ENCODE results near the gene PRRX2.

The PRRX2 gene

DNA sequence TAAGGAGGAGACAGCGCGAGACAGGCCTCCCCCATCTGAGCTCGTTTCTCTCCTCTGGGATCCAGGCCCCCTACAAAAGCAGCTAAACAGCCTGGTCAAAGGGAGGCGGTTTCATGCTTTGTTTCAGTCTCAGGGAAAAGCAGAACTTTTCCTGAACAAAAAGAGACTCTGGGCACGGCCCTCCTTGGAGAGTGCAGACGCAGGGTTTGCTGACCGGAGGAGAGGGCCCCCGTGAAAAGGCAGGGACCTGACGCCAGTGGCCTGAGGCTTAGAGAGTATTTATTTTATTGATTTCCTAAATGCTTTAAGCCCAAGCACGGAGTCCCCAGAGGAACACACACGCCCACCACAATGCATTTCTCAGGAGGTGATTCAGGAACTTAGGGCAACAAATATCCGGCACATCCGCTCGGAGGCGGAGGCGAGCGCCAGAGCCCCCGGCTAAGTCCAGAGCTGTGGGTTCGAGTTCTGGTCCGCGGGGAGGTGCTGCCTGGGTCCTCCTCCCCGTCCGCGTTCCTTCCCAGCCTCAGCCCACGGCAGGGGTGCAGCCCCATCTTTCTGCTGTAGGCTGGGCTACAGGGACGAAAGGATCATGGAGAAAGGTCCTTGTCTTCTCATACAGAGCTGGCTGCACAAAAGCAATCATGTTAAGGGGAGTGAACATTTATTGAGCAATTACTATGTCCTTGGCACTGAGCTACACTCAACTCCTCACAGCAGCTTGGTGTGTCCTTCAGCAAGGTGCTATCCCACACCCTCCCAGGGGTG lies 47.4 kb downstream of the PRRX2 start:
- no peak for DNase-seq

DNA sequence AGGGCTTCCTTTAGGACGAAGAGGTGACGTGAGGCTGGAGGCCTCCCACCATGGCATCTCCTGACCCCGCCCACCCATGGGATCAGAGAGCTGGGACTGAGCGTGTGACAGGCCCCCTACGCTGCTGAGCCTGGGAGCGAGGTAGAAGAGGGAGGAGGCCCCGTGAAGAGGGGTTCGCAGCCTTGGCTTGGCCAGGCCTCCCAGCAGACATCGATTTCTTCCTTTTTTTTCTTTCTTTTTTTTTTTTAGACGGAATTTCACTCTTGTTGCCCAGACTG lies 47.9 kb downstream of the PRRX2 start:
- DNase-seq: no peak

DNA sequence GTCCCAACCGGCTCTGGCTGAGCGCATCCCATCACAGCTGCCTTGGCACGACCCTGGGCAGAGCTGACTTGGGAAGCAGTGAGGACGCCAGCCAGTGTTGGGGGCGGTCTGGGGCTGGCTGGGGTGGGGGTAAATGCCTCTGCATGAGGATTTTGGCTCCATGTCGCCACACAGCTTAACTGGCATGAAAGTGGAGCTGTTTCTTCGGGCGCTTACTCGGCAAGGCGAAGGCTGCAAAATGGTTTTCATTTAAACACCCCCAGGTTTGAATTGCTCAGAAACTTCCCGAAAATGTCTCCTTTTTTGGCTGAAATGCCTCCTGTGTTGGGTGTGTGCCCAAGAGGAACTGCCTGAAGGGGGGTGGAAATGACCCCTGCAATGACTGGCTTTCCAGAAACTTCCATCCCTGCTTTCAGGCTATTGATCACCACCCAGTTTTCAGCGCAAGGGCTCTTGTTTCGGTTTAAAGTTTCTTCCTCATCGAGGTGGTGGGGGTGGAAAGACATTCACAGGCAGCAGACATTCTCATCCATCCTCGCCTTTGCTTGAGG lies 49.1 kb downstream of the PRRX2 start:
- DNase-seq: no peak

DNA sequence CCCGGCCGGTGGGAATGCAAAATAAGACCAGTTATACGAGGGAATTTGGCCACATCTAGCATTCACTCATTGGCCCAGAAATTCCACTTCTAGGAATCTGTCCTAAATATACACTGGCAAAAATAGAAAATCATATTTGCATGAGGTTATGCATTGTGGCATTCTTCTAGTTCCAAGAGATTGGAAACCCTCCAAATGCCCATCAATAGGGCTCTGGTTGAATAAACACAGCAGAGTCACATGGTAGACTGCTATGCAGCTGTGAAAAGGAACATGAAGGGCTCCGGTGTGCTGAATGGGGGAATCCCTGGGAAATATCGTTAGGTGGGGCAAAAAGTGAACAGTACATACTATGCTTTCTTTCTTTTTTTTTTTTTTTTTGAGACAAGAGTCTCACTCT lies 50.6 kb downstream of the PRRX2 start:
- no peak for DNase-seq

DNA sequence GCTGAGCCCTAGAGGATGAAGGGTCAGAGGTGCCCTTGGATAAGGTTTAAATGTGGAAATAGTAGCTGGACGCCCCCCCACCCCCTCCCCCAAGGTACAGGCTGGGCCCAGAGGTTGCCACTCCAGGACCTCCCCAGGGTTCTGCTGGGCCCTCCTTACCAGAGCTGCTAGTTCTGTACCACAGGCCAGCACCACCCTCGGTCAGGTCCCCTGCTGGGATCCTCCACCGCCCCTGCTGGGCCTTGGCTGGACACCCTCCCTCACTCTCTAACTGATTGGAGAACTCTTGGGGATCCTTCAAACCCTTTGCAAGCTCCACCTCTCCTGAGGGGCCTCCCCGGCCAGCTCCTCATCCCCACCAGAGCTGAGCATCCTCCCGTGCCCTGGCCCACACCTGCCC lies 52.5 kb downstream of the PRRX2 start:
- DNase-seq: no peak

DNA sequence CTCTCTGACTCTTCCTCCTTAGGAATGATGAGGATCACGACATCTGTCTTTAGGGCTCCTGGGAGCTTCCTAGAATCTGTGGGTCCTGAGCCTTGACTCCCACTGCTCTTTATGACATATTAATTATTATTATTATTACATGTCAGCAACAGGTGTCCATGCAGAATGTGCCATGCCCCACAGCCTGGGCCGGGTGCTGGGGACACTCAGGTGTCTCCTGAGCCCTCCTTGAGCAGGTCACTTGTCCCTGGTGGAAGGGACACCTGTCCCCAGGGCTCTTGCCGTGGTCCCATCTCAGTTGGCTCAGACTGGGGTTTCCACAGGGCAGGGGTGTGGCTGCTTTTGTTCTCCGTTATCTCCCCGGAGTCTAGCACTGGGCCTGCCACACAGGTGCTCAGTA lies 53.2 kb downstream of the PRRX2 start:
- no peak for DNase-seq

DNA sequence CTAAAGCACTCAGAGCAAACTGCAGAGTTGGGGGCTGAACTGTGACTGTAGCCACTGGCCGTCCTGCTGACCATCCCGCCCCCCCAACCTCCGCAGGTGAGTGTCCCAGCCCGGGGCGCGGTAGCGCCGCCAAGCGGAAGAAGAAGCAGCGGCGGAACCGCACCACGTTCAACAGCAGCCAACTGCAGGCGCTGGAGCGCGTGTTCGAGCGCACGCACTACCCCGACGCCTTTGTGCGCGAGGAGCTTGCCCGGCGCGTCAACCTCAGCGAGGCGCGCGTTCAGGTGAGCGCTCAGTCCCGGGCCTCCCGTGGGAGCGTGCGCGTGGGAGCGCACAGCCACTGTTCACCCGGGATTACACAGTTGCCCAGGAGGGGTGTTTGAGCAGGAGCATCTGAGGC lies 53.7 kb downstream of the PRRX2 start:
- no peak for DNase-seq

DNA sequence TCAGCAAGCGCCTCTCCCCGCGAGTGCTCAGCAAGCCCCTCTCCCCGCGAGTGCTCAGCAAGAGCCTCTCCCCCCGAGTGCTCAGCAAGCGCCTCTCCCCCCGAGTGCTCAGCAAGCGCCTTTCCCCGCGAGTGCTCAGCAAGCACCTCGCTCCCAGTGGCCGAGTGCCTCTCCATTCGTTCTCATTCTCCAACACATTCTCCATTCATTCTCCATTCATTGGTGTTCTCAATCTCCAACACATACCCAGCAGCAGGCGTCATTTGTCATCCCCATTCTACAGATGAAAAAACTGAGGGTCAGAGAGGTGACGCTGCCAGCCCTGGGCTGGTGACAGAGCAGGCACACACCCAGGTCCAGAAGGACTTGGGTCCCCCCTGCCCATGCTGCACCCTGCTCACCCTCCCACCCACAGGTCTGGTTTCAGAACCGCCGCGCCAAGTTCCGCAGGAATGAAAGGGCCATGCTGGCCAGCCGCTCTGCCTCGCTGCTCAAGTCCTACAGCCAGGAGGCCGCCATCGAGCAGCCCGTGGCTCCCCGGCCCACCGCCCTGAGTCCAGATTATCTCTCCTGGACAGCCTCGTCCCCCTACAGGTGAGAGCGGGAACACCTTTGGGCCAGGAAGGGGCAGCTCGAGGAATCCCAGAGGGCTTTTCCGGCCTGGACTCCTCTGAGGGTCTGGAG lies 54.9 kb downstream of the PRRX2 start:
- DNase-seq: no peak

DNA sequence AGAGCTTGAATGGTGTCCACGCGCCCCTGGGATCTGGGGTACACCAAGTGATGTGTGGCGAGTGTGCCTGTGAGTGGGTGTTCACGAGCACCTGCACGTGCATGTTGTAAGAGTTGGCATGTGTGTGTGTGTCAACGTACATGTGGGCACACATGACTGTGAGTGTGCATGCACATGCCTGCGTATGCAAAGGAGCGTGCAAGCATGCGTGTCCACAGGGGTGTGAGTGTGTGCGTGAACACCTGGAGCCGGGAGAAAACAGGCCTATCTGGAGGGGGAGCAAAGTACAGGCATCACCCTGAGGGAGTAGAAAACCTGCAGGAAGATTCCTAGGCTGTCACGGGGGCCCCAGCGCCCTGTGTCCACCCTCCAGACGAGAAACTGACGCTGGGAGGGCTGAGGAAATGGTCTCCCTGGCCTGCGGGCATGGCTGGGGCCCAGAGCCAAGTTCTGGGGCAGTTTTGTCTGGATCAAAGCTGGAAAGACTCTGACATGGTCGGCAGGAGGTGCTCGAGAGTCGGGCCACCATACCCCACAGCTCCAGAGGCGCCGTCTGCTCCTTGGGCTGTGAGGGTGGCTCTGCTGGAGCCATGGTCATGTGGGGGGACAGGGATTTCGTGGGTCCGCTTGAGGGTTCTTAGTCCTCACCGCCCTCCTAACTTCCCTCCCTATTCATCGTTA lies 55.6 kb downstream of the PRRX2 start:
- no peak for DNase-seq

DNA sequence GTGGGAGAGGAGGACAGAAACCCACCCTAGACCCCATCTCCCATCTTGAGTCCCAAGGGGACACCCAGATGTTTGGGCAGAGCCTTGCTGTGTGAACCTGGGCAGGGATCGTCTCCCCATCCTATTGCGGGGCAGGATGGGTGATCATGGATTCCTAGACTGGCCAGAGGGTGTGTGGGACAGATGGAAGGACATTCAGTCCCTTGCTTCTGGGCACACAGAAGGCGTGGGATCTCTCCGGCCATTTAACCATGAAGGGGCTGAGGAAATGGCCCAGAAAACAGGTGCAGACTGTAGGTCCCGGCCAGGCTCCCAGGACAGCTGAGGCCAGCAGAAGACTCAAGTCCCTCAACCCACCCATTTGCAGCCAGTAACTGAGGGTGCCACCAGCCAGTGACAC lies 57.5 kb downstream of the PRRX2 start:
- DNase-seq: no peak

DNA sequence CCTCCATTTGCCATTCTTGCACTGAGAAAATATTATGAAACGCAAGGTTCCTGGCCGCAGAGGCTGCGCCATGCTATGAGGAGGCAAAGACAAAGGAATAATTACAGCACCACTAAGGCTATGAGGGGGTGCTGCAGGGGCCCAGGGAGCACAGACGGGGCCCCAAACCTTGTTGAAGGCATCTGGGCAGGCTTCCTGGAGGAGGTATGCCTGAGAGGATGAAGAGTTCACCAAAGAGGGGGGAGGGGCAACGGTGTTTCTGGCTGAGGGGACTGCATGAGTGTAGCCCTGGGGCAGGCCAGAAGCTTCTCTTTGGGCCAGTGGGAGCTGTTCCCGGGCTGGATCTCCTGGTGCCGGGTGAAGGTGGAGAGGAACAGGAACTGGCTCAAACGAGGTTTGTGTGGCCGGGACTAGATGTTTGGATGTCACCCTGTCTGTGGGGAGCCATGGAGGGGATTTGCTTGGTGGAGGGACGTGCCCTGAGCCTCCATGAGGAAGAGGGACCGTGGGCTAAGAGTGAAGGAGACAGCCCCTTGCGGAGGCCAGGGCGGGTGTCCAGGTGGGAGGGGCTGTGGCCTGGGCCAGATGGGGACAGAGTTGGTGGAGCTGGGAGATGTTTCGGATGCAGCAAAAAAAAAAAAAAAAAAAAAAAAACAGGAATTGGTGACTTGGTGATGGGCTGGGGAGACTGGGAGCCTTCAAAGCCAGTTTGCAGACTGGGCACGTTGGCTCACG lies 59.2 kb downstream of the PRRX2 start:
- DNase-seq: no peak

DNA sequence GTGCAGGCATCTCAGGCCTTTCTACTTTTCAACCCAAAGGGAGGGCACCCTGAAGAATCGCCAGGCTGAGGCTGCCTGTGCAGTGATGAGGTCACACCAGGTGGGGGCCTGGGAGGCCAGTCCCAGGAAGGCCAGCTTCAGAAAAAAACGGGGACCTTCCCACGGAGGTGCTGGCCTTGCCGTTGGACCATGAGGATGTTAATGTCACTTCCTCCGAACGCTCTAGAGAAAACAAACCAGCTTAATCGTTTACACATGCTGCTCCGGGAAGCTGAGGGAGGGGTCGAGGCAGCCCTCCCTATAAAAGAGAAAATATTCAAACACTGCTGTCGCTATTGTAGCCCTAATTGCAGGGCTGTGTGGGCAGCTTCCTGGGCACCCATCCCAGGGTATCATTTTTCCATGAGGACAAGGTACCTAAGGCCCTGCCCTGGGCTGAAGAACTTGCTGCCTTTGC lies 60.4 kb downstream of the PRRX2 start:
- DNase-seq: no peak

DNA sequence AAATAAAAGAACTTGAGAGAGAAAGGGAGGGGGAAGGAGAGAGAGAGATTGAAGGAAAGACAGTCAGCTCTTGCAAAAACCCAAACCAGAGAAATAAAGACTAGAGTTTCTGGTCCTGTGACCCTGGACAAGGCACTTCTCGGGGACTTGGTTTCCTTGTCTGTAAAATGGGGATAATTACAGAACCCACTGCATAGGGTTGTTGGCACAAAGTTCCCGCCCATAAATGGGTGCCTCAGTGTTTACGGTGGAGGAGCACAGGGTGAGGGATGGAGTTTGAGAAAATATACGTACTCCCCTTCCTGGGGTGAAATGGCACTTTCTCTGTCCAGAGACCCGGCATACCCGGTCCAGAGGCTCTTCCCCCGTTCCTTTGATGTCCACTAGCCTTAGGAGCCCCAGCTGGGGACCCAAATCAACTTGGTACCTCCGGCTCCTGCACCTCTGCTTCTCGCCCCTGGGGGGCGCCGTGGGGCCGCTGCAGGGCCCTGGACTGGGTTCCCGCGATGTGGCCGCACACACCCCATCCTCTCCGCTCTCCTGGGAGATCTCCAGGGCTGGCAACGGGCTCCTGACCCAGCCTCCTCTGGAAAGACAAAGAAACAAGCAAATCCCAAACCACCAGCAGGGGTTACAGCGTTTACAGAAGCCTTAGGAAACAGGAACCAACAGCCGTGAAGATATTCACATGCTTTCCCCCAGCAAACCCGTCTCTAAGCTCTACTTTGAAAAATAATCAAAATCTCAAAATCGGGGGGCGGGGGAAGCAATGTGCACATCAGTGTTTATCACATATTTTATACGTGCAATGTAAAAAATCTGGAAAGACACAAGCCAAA lies 61.1 kb downstream of the PRRX2 start:
- DNase-seq: peak; percentile 35 to 66

DNA sequence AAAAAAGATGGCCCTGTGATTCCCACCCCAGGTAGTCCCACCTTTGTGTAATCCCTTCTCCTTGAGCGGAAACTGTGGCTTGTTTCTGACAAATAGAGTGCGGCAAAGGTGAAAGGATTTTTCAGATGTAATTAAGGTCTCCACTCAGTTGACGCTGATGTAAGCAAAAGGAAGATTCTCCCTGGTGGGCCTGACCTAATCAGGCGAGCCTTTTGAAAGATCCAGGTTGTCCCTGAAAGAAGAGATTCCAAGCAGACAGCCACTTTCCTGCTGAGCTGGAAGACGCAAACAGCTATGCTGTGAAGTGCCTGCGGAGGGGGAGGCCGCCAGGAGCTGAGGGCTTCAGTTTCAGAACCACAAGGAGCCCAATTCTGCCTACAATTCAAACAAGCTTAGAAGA lies 63.3 kb downstream of the PRRX2 start:
- no peak for DNase-seq

DNA sequence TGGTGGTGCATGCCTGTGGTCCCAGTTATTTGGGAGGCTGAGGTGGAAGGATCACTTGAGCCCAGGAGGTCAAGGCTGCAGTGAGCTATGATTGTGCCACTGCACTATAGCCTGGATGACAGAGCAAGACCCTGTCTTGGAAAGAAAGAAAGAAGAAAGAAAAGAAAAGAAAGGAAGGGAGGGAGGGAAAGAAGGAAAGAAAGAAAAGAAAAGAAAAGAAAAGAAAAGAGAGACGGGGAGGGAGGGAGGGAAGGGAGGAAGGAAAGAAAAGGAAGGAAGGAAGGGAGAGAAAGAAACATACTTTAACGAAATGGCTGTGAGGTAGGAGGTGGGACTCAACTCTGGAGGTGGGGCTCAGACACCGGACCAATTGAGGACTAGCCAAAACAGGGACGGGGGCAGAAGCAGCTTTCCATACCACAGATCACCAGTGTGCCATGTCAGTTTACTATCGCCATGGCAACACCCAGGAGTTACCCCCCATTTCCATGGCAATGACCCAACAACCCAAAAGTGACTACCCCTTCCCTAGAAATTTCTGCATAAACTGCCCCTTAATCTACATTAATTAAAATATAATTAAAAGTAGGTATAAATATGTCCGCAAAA lies 66.1 kb downstream of the PRRX2 start:
- no peak for DNase-seq

DNA sequence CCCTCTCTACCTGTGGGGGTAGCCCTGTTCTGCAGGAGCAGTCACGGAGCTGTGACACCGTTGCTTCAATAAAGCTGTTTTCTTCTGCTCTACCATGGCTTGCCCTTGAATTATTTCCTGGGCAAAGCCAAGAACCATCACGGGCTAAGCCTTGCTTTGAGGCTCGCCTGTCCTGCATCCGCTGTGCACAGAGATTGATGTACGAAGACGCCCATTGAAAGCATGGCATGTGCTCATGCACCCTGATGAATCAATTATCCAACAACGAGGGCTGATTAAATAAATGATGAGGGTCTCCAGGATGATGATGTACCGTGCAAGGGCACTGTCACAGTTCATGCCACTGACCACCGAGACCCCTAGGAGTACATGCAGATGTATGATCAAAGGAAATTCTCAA lies 66.7 kb downstream of the PRRX2 start:
- no peak for DNase-seq

DNA sequence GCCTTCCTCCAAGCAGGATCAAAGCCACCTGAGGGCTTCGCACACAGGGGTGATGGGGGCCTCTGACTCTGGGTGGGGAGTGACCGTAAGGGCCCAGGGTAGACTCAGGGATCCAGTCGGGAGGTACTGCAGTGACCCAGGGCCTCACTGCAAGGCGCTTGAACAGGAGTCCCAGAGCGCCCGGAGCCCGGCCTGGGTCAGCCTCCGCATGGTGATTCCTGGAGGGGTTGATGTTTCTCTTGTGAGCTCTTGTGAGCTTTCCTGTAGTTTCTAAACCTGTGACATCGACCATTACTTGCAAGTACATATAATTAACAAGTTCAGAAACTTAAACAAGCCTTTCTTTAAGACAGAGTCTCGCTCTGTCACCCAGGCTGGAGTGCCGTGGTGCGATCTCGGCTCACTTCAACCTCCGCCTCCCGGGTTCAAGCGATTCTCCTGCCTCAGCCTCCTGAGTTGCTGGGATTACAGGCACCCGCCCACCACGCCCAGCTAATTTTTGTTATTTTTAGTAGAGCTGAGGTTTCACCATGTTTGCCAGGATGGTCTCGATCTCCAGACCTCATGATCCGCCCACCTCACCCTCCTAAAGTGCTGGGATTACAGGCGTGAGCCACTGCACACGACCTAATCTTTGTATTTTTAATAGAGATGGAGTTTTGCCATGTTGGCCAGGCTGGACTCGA lies 67.6 kb downstream of the PRRX2 start:
- no peak for DNase-seq

DNA sequence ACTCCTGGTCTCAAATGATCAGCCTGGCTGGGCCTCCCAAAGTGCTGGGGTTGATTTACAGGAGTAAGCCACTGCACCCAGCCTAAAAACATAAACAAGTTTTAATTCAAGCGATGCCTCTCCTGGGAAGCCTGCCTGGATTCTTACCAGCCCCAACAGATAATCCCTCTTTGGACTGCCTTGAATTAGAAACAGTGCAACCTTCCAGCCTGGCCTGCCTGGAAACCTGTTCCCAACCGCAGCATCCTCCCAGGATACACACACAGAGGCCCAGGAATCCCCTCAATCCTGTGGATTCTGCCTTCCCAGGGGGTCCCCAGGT lies 68.1 kb downstream of the PRRX2 start:
- DNase-seq: no peak

DNA sequence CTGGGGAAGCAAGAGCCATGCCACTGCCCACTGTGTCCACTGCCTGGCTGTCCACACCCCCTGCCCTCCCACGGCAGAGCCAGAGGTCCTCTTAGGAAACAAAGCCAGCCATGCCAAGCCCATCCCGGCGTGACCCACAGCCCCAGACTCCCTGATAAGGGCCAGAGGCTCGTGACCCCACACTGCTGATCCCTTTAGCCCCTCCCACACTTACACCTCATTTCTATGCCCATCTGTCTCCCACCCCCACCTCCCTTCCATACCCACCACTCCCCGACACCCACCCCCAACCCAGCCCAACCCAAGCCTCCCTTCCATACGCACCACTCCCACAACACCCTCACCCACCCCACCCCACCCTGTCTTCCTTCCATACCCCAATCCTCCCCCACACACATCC lies 70.1 kb downstream of the PRRX2 start:
- no peak for DNase-seq

DNA sequence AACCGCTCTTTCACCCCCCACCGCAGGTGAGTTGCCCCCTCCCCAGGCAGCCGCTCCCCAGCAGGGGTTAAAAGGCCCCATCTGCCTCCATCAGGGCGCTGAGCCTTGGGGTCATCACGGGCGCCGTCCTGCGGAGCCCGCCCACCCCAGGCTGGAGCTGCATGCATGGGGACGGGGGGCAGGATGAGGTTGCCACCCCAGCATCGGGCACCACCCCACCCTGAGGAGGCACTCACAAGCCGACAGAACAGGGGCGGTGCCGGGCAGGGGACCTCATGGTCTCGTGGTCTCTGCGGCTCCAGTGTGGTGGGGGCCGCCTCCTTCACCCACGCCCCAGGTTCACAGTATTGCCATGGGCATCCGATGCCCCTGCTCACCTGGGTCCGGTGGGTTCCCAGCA lies 70.9 kb downstream of the PRRX2 start:
- DNase-seq: no peak

DNA sequence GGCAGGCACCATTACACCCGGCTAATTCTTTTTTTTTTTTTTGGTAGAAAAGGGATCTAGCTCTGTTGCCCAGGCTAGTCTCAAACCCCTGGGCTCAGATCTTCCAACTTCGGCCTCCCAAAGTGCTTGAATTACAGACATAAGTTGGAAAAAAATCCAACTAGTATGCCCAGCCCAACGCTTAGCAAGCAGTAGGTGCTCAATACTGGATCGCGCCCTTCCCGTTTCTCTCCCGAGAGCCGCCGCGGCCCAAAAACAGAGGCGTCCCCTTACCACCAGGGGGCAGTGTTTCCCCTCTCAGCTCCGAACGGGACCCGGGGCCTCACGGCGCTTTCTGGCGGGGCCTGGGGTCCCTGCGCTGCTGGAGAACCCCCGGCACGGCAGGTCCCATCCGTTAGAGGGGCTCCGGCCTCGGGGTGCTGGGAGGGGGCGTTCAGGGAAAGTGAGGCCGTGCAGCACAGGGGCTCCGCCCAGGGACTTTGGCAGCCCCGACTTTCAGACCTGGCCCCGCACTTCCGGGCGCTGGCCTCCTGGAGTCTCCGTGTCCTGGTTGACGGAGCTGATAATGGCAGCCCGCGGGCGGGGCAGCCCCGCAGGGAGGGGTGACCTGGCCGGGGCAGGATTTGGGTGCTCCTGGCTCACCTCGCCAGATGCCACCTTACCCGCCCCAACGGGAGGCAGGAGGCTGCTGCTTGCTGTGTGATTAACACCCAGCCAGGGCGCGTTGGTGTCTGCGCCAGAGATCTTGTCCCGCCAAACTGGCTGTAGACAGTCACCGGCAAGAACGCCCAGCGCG lies 72.2 kb downstream of the PRRX2 start:
- DNase-seq: peak; percentile 64 to 87

Data from NCI-H1930 (cell line).